Stimulated activated CD4-positive, alpha-beta T cell treated with anti-CD3 and anti-CD28 coated beads, Interleukin-12 subunit alpha, Interleukin-12 subunit beta, amount 100 ng/mL, for 48 hours (primary cell): ENCODE results near the gene MSANTD3.

ENCODE experiments used
- DNase-seq, 3 donors: peaks; one replicate each; pipeline ENCODE4 v3.0.0-alpha.2; 2020; ENCODE audit warnings: low read depth in 2 of 3, low spot score in 1 of 3

Gene MSANTD3

GRCh38 chr9:100465274-100465673 lies 38.3 kb downstream of the MSANTD3 start:
- DNase-seq = no peak

GRCh38 chr9:100465761-100466160 lies 38.8 kb downstream of the MSANTD3 start:
- no peak for DNase-seq

- no peak for DNase-seq
These were observed 39.4 kb downstream of the MSANTD3 start for GRCh38 chr9:100466171-100466828.

GRCh38 chr9:100466829-100467221 lies 39.9 kb downstream of the MSANTD3 start:
- DNase-seq = no peak

GRCh38 chr9:100468041-100468440 lies 41.1 kb downstream of the MSANTD3 start:
- DNase-seq = no peak

- no peak for DNase-seq
These were observed 45.3 kb downstream of the MSANTD3 start for GRCh38 chr9:100472268-100472667.

GRCh38 chr9:100472788-100473275 lies 45.9 kb downstream of the MSANTD3 start, which contains the start of gene TMEFF1:
Gene TMEFF1, plus strand, starts transcription at chr9:100473149. Its CDS starts 396 bp downstream, at chr9:100473545.
- DNase-seq = peak; percentile 13 to 34 (median 25)

- DNase-seq = peak in 2 of 3 donors; percentile 15 to 16
These were observed 46.5 kb downstream of the MSANTD3 start for GRCh38 chr9:100473276-100474081.

GRCh38 chr9:100474082-100474923 lies 47.4 kb downstream of the MSANTD3 start:
- DNase-seq = no peak

- DNase-seq = no peak
These were observed 48.0 kb downstream of the MSANTD3 start for GRCh38 chr9:100474924-100475276.

- no peak for DNase-seq
These were observed 50.3 kb downstream of the MSANTD3 start for GRCh38 chr9:100477241-100477640.

GRCh38 chr9:100478192-100478591 lies 51.2 kb downstream of the MSANTD3 start:
- no peak for DNase-seq

GRCh38 chr9:100479820-100480219 lies 52.9 kb downstream of the MSANTD3 start:
- DNase-seq = no peak

GRCh38 chr9:100485196-100485595 lies 58.3 kb downstream of the MSANTD3 start:
- DNase-seq = no peak

- DNase-seq = no peak
These were observed 59.7 kb downstream of the MSANTD3 start for GRCh38 chr9:100486479-100487176.

- DNase-seq = no peak
These were observed 61.2 kb downstream of the MSANTD3 start for GRCh38 chr9:100488177-100488576.

- DNase-seq = no peak
These were observed 62.9 kb downstream of the MSANTD3 start for GRCh38 chr9:100489836-100490235.

- DNase-seq = no peak
These were observed 66.0 kb downstream of the MSANTD3 start for GRCh38 chr9:100492952-100493351.

GRCh38 chr9:100498592-100498991 lies 71.6 kb downstream of the MSANTD3 start:
- no peak for DNase-seq

GRCh38 chr9:100499460-100499859 lies 72.5 kb downstream of the MSANTD3 start:
- DNase-seq = no peak

GRCh38 chr9:100499866-100500265 lies 72.9 kb downstream of the MSANTD3 start:
- DNase-seq = no peak
